Measurements from ENCODE around the gene AKAP5.

- TF ChIP-seq, protein P1, sequence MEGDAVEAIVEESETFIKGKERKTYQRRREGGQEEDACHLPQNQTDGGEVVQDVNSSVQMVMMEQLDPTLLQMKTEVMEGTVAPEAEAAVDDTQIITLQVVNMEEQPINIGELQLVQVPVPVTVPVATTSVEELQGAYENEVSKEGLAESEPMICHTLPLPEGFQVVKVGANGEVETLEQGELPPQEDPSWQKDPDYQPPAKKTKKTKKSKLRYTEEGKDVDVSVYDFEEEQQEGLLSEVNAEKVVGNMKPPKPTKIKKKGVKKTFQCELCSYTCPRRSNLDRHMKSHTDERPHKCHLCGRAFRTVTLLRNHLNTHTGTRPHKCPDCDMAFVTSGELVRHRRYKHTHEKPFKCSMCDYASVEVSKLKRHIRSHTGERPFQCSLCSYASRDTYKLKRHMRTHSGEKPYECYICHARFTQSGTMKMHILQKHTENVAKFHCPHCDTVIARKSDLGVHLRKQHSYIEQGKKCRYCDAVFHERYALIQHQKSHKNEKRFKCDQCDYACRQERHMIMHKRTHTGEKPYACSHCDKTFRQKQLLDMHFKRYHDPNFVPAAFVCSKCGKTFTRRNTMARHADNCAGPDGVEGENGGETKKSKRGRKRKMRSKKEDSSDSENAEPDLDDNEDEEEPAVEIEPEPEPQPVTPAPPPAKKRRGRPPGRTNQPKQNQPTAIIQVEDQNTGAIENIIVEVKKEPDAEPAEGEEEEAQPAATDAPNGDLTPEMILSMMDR (IDR thresholded peaks at IDR 0.05), result no peak
- no peak for TF ChIP-seq ZFX (IDR thresholded peaks at IDR 0.05; ENCODE audit: borderline replicate concordance)
These were observed 46.3 kb upstream of the AKAP5 start for GRCh38 chr14:64419003-64419402.
